HCT116 (cell line): ENCODE data around the gene CACNA1C.

Experiments
- EZH2 ChIP-seq: fragments of 200-600 bp; sonication (generic); IDR thresholded peaks from 2 replicates; pipeline ENCODE4 v1.6.1; 2017; ENCODE audit warnings: antibody characterized with exemption, mixed run types
- POLR2AphosphoS5 ChIP-seq: IDR thresholded peaks from 2 replicates; pipeline ENCODE4 v1.6.1; 2011; ENCODE audit warnings: mild to moderate bottlenecking, low read depth, low read length, moderate library complexity
- ZFX ChIP-seq: fragments of 450-650 bp; IDR thresholded peaks from 2 replicates; pipeline ENCODE4 v1.6.1; 2017
- TF ChIP-seq, protein P1 (sequence below), 3 experiments: fragments of 200-600 bp in 1 of 3; sonication (generic) in 1 of 3; IDR thresholded peaks in 2 of 3; conservative IDR thresholded peaks in 1 of 3; 2 replicates each; pipeline ENCODE4 v1.5.1; 2012 to 2017; ENCODE audit warnings: low read depth in 2 of 3, low read length in 2 of 3, antibody characterized with exemption in 1 of 3, borderline replicate concordance in 1 of 3, control low read depth in 1 of 3, mild to moderate bottlenecking in 1 of 3, mixed read lengths in 1 of 3, mixed run types in 1 of 3, moderate library complexity in 1 of 3; ENCODE audit not compliant: insufficient read depth in 1 of 3

DNA sequence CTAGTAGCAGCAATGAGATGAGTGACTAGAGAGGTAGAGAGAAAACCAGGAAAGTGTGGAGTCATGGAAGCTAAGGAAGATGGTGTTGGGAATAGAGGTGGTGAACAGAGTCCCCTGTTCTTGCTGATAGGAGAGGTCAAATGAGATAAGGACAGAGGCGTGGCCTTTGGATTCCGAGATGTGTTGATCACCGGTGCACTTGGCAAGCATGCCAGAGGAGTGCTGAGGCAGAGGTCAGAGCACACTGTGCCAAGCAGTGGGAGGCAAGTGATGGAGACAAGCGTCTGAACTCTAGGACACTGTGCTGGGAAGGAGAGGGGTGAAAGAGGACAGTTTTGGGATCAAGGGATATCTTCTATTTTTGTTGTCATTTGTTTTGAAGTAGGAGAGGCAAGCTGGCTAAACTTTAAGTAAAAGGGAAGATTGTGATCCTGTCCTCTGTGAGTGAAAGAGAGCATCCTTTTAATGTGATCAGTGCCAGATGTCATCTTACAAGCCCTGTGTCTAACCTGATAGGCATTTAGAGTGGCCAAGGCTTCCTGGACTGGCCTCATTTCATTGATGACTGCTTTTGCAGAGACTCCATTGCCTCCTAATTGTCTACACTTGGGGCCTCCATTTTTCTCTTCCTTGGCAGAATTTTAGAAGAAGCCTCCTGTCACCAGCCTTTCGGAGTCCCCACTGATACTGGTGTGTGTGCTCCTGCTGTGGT is 336.4 kb downstream of the CACNA1C start:
- TF ChIP-seq, protein P1, sequence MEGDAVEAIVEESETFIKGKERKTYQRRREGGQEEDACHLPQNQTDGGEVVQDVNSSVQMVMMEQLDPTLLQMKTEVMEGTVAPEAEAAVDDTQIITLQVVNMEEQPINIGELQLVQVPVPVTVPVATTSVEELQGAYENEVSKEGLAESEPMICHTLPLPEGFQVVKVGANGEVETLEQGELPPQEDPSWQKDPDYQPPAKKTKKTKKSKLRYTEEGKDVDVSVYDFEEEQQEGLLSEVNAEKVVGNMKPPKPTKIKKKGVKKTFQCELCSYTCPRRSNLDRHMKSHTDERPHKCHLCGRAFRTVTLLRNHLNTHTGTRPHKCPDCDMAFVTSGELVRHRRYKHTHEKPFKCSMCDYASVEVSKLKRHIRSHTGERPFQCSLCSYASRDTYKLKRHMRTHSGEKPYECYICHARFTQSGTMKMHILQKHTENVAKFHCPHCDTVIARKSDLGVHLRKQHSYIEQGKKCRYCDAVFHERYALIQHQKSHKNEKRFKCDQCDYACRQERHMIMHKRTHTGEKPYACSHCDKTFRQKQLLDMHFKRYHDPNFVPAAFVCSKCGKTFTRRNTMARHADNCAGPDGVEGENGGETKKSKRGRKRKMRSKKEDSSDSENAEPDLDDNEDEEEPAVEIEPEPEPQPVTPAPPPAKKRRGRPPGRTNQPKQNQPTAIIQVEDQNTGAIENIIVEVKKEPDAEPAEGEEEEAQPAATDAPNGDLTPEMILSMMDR (IDR thresholded peaks at IDR 0.05 in 2 of 3, conservative IDR thresholded peaks at IDR 0.05 in 1 of 3; ENCODE audit: borderline replicate concordance in 1 of 3, insufficient read depth in 1 of 3, low read depth in 2 of 3, low read length in 2 of 3): no peak
- no peak for TF ChIP-seq EZH2
- TF ChIP-seq ZFX: no peak
- TF ChIP-seq POLR2AphosphoS5: no peak
